ENCODE measurements around the gene AKAP8L. TPM values are rescaled to one million over a fixed set of nuclear protein-coding genes. Genes with fewer than 3 reads are reported as not detected.
A peak's percentile ranks its signal among the peaks of the same experiment; 100 is the strongest.

Gene AKAP8L
- total RNA-seq, 2 donors from 2014 or later = 105 to 124 TPM

GRCh38 chr19:15393963-15394362, 24.8 kb downstream of the AKAP8L start:
- H3K36me3 Mint-ChIP-seq (ENCODE audit: insufficient read depth in 2 of 2) = peaks cover 2 to 29% of the 10 kb centered on the region in 2 donors
- H3K4me1 Mint-ChIP-seq (ENCODE audit: low read depth) = no peaks in the 10 kb centered on the region
- H3K9me3 Mint-ChIP-seq = no peaks in the 10 kb centered on the region
- H3K27me3 Mint-ChIP-seq (ENCODE audit: low read depth) = no peaks in the 10 kb centered on the region
- no peak for ATAC-seq (replicated peaks in 1 of 2)
- H3K4me3 Mint-ChIP-seq = no peak overlapping the region
- no peak for DNase-seq
- no peak overlapping the region for H3K27ac Mint-ChIP-seq

- H3K4me3 Mint-ChIP-seq = no peak overlapping the region
- H3K27ac Mint-ChIP-seq = no peak overlapping the region
- DNase-seq (no peak), ATAC-seq (replicated peaks in 1 of 2) (no peak)
- no peaks in the 10 kb centered on the region for H3K9me3 Mint-ChIP-seq
- no peaks in the 10 kb centered on the region for H3K27me3 Mint-ChIP-seq (ENCODE audit: low read depth)
- H3K36me3 Mint-ChIP-seq (ENCODE audit: insufficient read depth in 2 of 2) = peaks cover 0 to 12% of the 10 kb centered on the region in 2 donors
- H3K4me1 Mint-ChIP-seq (ENCODE audit: low read depth) = no peaks in the 10 kb centered on the region
Observed at GRCh38 chr19:15390814-15391213, 28.0 kb downstream of the AKAP8L start.

- Mint-ChIP-seq H3K36me3 (ENCODE audit: insufficient read depth in 2 of 2) (peaks cover 6 to 7% of the 10 kb centered on the region in 2 donors), H3K27ac (no peak overlapping the region), H3K4me1 (ENCODE audit: low read depth) (peaks cover 40% of the 10 kb centered on the region), H3K9me3 (no peaks in the 10 kb centered on the region), H3K27me3 (ENCODE audit: low read depth) (no peaks in the 10 kb centered on the region), H3K4me3 (peak overlapping the region in 1 of 2 donors; percentile 98)
- ATAC-seq (replicated peaks in 1 of 2) = no peak
- no peak for DNase-seq
Observed at GRCh38 chr19:15381864-15382263, 36.9 kb downstream of the AKAP8L start.

GRCh38 chr19:15381429-15381828, 37.4 kb downstream of the AKAP8L start:
- DNase-seq (no peak), ATAC-seq (replicated peaks in 1 of 2) (no peak)
- H3K36me3 Mint-ChIP-seq (ENCODE audit: insufficient read depth in 2 of 2) = peaks cover 6 to 7% of the 10 kb centered on the region in 2 donors
- peak overlapping the region; percentile 43 for H3K27ac Mint-ChIP-seq
- peaks cover 44% of the 10 kb centered on the region for H3K4me1 Mint-ChIP-seq (ENCODE audit: low read depth)
- H3K4me3 Mint-ChIP-seq = peak overlapping the region in 1 of 2 donors; percentile 98
- no peaks in the 10 kb centered on the region for H3K9me3 Mint-ChIP-seq
- H3K27me3 Mint-ChIP-seq (ENCODE audit: low read depth) = no peaks in the 10 kb centered on the region

- H3K27ac Mint-ChIP-seq = peak overlapping the region; percentile 92
- DNase-seq (no peak), ATAC-seq (replicated peaks in 1 of 2) (peak; percentile 49 to 53)
- no peaks in the 10 kb centered on the region for H3K9me3 Mint-ChIP-seq
- peak overlapping the region; percentile 97 to 98 for H3K4me3 Mint-ChIP-seq
- H3K4me1 Mint-ChIP-seq (ENCODE audit: low read depth) = peaks cover 48% of the 10 kb centered on the region
- H3K36me3 Mint-ChIP-seq (ENCODE audit: insufficient read depth in 2 of 2) = peaks cover 6 to 7% of the 10 kb centered on the region in 2 donors
- H3K27me3 Mint-ChIP-seq (ENCODE audit: low read depth) = no peaks in the 10 kb centered on the region
Observed at GRCh38 chr19:15379999-15380647, 38.7 kb downstream of the AKAP8L start.

GRCh38 chr19:15379083-15379998, 39.4 kb downstream of the AKAP8L start, which contains the start of gene AKAP8:
AKAP8 (minus strand) TSS chr19:15379787; CDS start chr19:15379731, 56 bp downstream.
- DNase-seq (peak; percentile 98), ATAC-seq (replicated peaks in 1 of 2) (peak; percentile 90 to 93)
- Mint-ChIP-seq H3K27ac (peak within 1 kb of the TSS; percentile 98), H3K9me3 (no peaks in the 10 kb centered on the region), H3K36me3 (ENCODE audit: insufficient read depth in 2 of 2) (peaks cover 6 to 9% of the 10 kb centered on the region in 2 donors), H3K4me3 (peak within 1 kb of the TSS; percentile 97 to 98), H3K27me3 (ENCODE audit: low read depth) (no peaks in the 10 kb centered on the region), H3K4me1 (ENCODE audit: low read depth) (peaks cover 54% of the 10 kb centered on the region)

- H3K4me3 Mint-ChIP-seq = peak overlapping the region; percentile 97 to 98
- H3K27me3 Mint-ChIP-seq (ENCODE audit: low read depth) = no peaks in the 10 kb centered on the region
- H3K27ac Mint-ChIP-seq = peak overlapping the region; percentile 98
- H3K36me3 Mint-ChIP-seq (ENCODE audit: insufficient read depth in 2 of 2) = peaks cover 6 to 9% of the 10 kb centered on the region in 2 donors
- peak; percentile 57 to 65 for DNase-seq
- peak in 1 of 2 donors; percentile 14 for ATAC-seq (replicated peaks in 1 of 2)
- no peaks in the 10 kb centered on the region for H3K9me3 Mint-ChIP-seq
- H3K4me1 Mint-ChIP-seq (ENCODE audit: low read depth) = peaks cover 58% of the 10 kb centered on the region
Observed at GRCh38 chr19:15378534-15379082, 40.2 kb downstream of the AKAP8L start.

- H3K4me3 Mint-ChIP-seq = no peak overlapping the region
- no peak overlapping the region for H3K27ac Mint-ChIP-seq
- ATAC-seq (replicated peaks in 1 of 2) (no peak), DNase-seq (no peak)
- peaks cover 10 to 19% of the 10 kb centered on the region in 2 donors for H3K36me3 Mint-ChIP-seq (ENCODE audit: insufficient read depth in 2 of 2)
- no peaks in the 10 kb centered on the region for H3K27me3 Mint-ChIP-seq (ENCODE audit: low read depth)
- H3K9me3 Mint-ChIP-seq = no peaks in the 10 kb centered on the region
- peaks cover 46% of the 10 kb centered on the region for H3K4me1 Mint-ChIP-seq (ENCODE audit: low read depth)
Observed at GRCh38 chr19:15374796-15375440, 43.9 kb downstream of the AKAP8L start.

GRCh38 chr19:15374105-15374651, 44.6 kb downstream of the AKAP8L start:
- H3K27me3 Mint-ChIP-seq (ENCODE audit: low read depth) = no peaks in the 10 kb centered on the region
- no peak for ATAC-seq (replicated peaks in 1 of 2)
- no peak for DNase-seq
- no peaks in the 10 kb centered on the region for H3K9me3 Mint-ChIP-seq
- H3K4me3 Mint-ChIP-seq = no peak overlapping the region
- H3K4me1 Mint-ChIP-seq (ENCODE audit: low read depth) = peaks cover 46% of the 10 kb centered on the region
- peaks cover 10 to 18% of the 10 kb centered on the region in 2 donors for H3K36me3 Mint-ChIP-seq (ENCODE audit: insufficient read depth in 2 of 2)
- H3K27ac Mint-ChIP-seq = no peak overlapping the region

GRCh38 chr19:15373644-15374043, 45.1 kb downstream of the AKAP8L start:
- Mint-ChIP-seq H3K27ac (no peak overlapping the region), H3K4me1 (ENCODE audit: low read depth) (peaks cover 48% of the 10 kb centered on the region), H3K4me3 (no peak overlapping the region), H3K9me3 (no peaks in the 10 kb centered on the region), H3K27me3 (ENCODE audit: low read depth) (no peaks in the 10 kb centered on the region), H3K36me3 (ENCODE audit: insufficient read depth in 2 of 2) (peaks cover 10 to 21% of the 10 kb centered on the region in 2 donors)
- ATAC-seq (replicated peaks in 1 of 2) (no peak), DNase-seq (no peak)

GRCh38 chr19:15372891-15373301, 45.9 kb downstream of the AKAP8L start:
- peaks cover 45% of the 10 kb centered on the region for H3K4me1 Mint-ChIP-seq (ENCODE audit: low read depth)
- no peak for ATAC-seq (replicated peaks in 1 of 2)
- peaks cover 4 to 20% of the 10 kb centered on the region in 2 donors for H3K36me3 Mint-ChIP-seq (ENCODE audit: insufficient read depth in 2 of 2)
- H3K27ac Mint-ChIP-seq = no peak overlapping the region
- H3K27me3 Mint-ChIP-seq (ENCODE audit: low read depth) = no peaks in the 10 kb centered on the region
- DNase-seq = no peak
- H3K4me3 Mint-ChIP-seq = peak overlapping the region in 1 of 2 donors; percentile 60
- H3K9me3 Mint-ChIP-seq = no peaks in the 10 kb centered on the region

GRCh38 chr19:15372470-15372869, 46.3 kb downstream of the AKAP8L start:
- no peaks in the 10 kb centered on the region for H3K27me3 Mint-ChIP-seq (ENCODE audit: low read depth)
- H3K9me3 Mint-ChIP-seq = no peaks in the 10 kb centered on the region
- peak overlapping the region; percentile 79 for H3K27ac Mint-ChIP-seq
- peak overlapping the region in 1 of 2 donors; percentile 60 for H3K4me3 Mint-ChIP-seq
- ATAC-seq (replicated peaks in 1 of 2) = peak; percentile 26 to 51
- peaks cover 40% of the 10 kb centered on the region for H3K4me1 Mint-ChIP-seq (ENCODE audit: low read depth)
- peaks cover 4 to 20% of the 10 kb centered on the region in 2 donors for H3K36me3 Mint-ChIP-seq (ENCODE audit: insufficient read depth in 2 of 2)
- DNase-seq = peak in 1 of 2 donors; percentile 30

Measured in activated T-cell treated with anti-CD3 and anti-CD28 coated beads, Interleukin-2, amount 50 U/mL, for 72 hours (primary cell).